Astrocyte (in vitro differentiated cells and primary cell): ENCODE data around the gene SUCNR1. TPM values are rescaled to one million over a fixed set of nuclear protein-coding genes. Genes with fewer than 3 reads are reported as not detected.
"Not testable (repeated sequence)": the region's sequence is repeated elsewhere in the genome, so short reads cannot be mapped to it uniquely, and the experiment has no call there.

ENCODE experiments used
- DNase-seq: peaks from one replicate; pipeline ENCODE4 v3.0.0-alpha.2; 2010; ENCODE audit warnings: low read depth
- FAIRE-seq: peaks from 2 replicates; lab custom pipeline; 2011; peaks lifted over from hg19 to GRCh38; lab: Jason Lieb, UNC
- H2AFZ ChIP-seq: 2 replicates; pipeline ENCODE4 v1.6.0; 2012; ENCODE audit warnings: low read depth, low read length, inconsistent platforms
- H3K27ac ChIP-seq: 2 replicates; pipeline ENCODE4 v1.5.1; 2011; ENCODE audit warnings: low read depth, low read length, inconsistent platforms
- H3K27me3 ChIP-seq: 2 replicates; pipeline ENCODE4 v1.6.0; 2011; ENCODE audit warnings: low read length, inconsistent platforms; ENCODE audit not compliant: insufficient read depth
- H3K36me3 ChIP-seq: 2 replicates; pipeline ENCODE4 v1.5.1; 2011; ENCODE audit warnings: low read length, inconsistent platforms; ENCODE audit not compliant: insufficient read depth
- H3K4me1 ChIP-seq: 2 replicates; pipeline ENCODE4 v1.5.1; 2011; ENCODE audit warnings: low read length, inconsistent platforms; ENCODE audit not compliant: insufficient read depth
- H3K4me2 ChIP-seq: 2 replicates; pipeline ENCODE4 v1.6.0; 2012; ENCODE audit warnings: low read length, inconsistent platforms
- H3K4me3 ChIP-seq: 2 replicates; pipeline ENCODE4 v1.5.1; 2011; ENCODE audit warnings: low read depth, mild to moderate bottlenecking, low read length, inconsistent platforms; ENCODE audit not compliant: insufficient read depth
- H3K79me2 ChIP-seq: 2 replicates; pipeline ENCODE4 v1.6.0; 2012; ENCODE audit warnings: mild to moderate bottlenecking, low read length, inconsistent platforms; ENCODE audit not compliant: insufficient read depth
- H3K9ac ChIP-seq: 2 replicates; pipeline ENCODE4 v1.6.0; 2012; ENCODE audit warnings: mild to moderate bottlenecking, low read length, inconsistent platforms
- H3K9me3 ChIP-seq: 2 replicates; pipeline ENCODE4 v1.5.1; 2012; ENCODE audit warnings: low read depth, mild to moderate bottlenecking, low read length, inconsistent platforms; ENCODE audit not compliant: insufficient read depth
- H4K20me1 ChIP-seq: 2 replicates; pipeline ENCODE4 v1.6.0; 2012; ENCODE audit warnings: low read length, inconsistent platforms; ENCODE audit not compliant: insufficient read depth
- H3K27ac Mint-ChIP-seq: one replicate; pipeline ENCODE4 v1.8.0; 2021; ENCODE audit warnings: mild to moderate bottlenecking, mixed read lengths; ENCODE audit not compliant: unreplicated experiment
- H3K27me3 Mint-ChIP-seq: one replicate; pipeline ENCODE4 v1.8.0; 2021; ENCODE audit warnings: low read depth, mixed read lengths; ENCODE audit not compliant: unreplicated experiment
- H3K36me3 Mint-ChIP-seq: one replicate; pipeline ENCODE4 v1.8.0; 2021; ENCODE audit warnings: low read depth, mixed read lengths; ENCODE audit not compliant: unreplicated experiment
- H3K4me1 Mint-ChIP-seq: one replicate; pipeline ENCODE4 v1.8.0; 2021; ENCODE audit warnings: low read depth, mixed read lengths; ENCODE audit not compliant: unreplicated experiment
- H3K4me3 Mint-ChIP-seq: one replicate; pipeline ENCODE4 v1.8.0; 2021; ENCODE audit warnings: mild to moderate bottlenecking, moderate library complexity, mixed read lengths; ENCODE audit not compliant: unreplicated experiment
- H3K9me3 Mint-ChIP-seq: one replicate; pipeline ENCODE4 v1.8.0; 2021; ENCODE audit warnings: mild to moderate bottlenecking, mixed read lengths; ENCODE audit not compliant: unreplicated experiment
- CTCF ChIP-seq: IDR thresholded peaks from 2 replicates; pipeline ENCODE4 v1.5.1; 2011; ENCODE audit warnings: low read depth, mild to moderate bottlenecking, inconsistent platforms, low read length, moderate library complexity; ENCODE audit not compliant: insufficient read depth
- EZH2 ChIP-seq: IDR thresholded peaks from 2 replicates; pipeline ENCODE4 v1.6.1; 2012; ENCODE audit warnings: mild to moderate bottlenecking, low read length, inconsistent platforms; ENCODE audit not compliant: insufficient read depth
- total RNA-seq: library from RNA; stranded (reverse); gene quantifications from 2 replicates; pipeline ENCODE4 v1.2.1, GENCODE V29; 2021

SUCNR1 gene
- total RNA-seq, 1 donor from 2014 or later, result not detected

GRCh38 chr3:151895478-151896241 lies 22.2 kb downstream of the SUCNR1 start:
- H3K36me3 ChIP-seq, result no peaks in the 10 kb centered on the region
- Mint-ChIP-seq H3K36me3 (peaks cover 2% of the 10 kb centered on the region), H3K4me3 (no peak overlapping the region), H3K4me1 (peaks cover 10% of the 10 kb centered on the region), H3K27me3 (no peaks in the 10 kb centered on the region), H3K27ac (no peak overlapping the region), H3K9me3 (no peaks in the 10 kb centered on the region)
- H3K27me3 ChIP-seq, result no peaks in the 10 kb centered on the region
- H3K4me3 ChIP-seq, result no peak overlapping the region
- no peak for DNase-seq
- no peaks in the 10 kb centered on the region for H3K79me2 ChIP-seq
- no peaks in the 10 kb centered on the region for H4K20me1 ChIP-seq
- no peaks in the 10 kb centered on the region for H3K9me3 ChIP-seq
- H3K27ac ChIP-seq, result no peak overlapping the region
- H3K4me1 ChIP-seq, result peaks cover 6% of the 10 kb centered on the region
- TF ChIP-seq EZH2 (no peak), CTCF (no peak)
- H3K4me2 ChIP-seq, result no peak overlapping the region
- FAIRE-seq, result no peak
- H2AFZ ChIP-seq, result no peak overlapping the region
- no peak overlapping the region for H3K9ac ChIP-seq

DNA sequence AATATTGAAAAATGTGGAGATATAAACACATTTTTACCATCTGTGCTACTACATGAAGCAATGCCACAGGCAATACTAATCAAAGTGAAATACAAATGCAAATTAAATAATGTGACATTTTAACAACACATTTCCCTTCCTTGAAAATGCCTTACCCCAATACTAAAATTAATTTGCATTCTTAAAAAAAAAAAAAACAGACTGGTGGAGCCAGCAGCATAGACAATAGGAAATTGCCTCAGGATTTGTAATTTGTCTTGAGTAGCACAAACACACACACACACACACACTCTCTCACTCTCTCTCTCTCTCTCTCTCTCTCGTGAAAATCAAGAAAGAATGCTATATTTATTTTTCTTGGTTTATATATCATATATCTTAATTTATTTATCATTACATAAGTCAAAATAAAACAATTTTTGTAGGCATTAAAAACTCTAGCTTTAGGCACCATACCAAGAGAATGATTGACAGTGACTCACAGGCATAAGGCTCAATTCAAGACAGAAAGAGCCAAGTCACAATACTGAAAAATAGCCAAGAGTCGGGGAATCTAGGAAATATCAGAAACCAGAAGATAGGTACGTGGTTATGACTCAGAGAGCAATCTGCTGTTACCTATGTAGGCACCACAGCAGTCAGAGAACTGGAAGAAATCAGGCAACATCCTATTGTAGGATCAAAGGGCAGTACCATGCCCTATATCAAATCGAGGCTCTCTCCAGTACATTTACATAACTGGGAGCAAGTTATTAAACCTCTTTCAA lies 23.0 kb downstream of the SUCNR1 start:
- H2AFZ ChIP-seq, result no peak overlapping the region
- peaks cover 14% of the 10 kb centered on the region for H3K4me1 ChIP-seq
- no peak overlapping the region for H3K4me2 ChIP-seq
- H3K27ac ChIP-seq, result no peak overlapping the region
- no peak for TF ChIP-seq CTCF
- no peak for TF ChIP-seq EZH2
- Mint-ChIP-seq H3K9me3 (no peaks in the 10 kb centered on the region), H3K27ac (no peak overlapping the region), H3K4me3 (no peak overlapping the region), H3K27me3 (no peaks in the 10 kb centered on the region), H3K36me3 (peaks cover 2% of the 10 kb centered on the region), H3K4me1 (peaks cover 17% of the 10 kb centered on the region)
- H3K9ac ChIP-seq, result no peak overlapping the region
- H3K79me2 ChIP-seq, result no peaks in the 10 kb centered on the region
- peak; percentile 57 for DNase-seq
- no peaks in the 10 kb centered on the region for H4K20me1 ChIP-seq
- no peaks in the 10 kb centered on the region for H3K27me3 ChIP-seq
- FAIRE-seq, result no peak
- no peaks in the 10 kb centered on the region for H3K36me3 ChIP-seq
- no peak overlapping the region for H3K4me3 ChIP-seq
- no peaks in the 10 kb centered on the region for H3K9me3 ChIP-seq

- H3K4me3 Mint-ChIP-seq, H3K36me3 Mint-ChIP-seq, H3K27me3 ChIP-seq, H3K9me3 ChIP-seq, DNase-seq, H3K27ac ChIP-seq, H3K9ac ChIP-seq, H3K79me2 ChIP-seq, H3K27ac Mint-ChIP-seq, H4K20me1 ChIP-seq, H3K4me2 ChIP-seq, H3K36me3 ChIP-seq, H3K9me3 Mint-ChIP-seq, H3K27me3 Mint-ChIP-seq, H3K4me3 ChIP-seq, H2AFZ ChIP-seq: not testable (repeated sequence)
- peak; percentile 68 for FAIRE-seq
- H3K4me1 ChIP-seq, result peaks cover 27% of the 10 kb centered on the region
- peaks cover 29% of the 10 kb centered on the region for H3K4me1 Mint-ChIP-seq
These were observed 24.7 kb downstream of the SUCNR1 start for GRCh38 chr3:151898121-151898520.

- peaks cover 34% of the 10 kb centered on the region for H3K4me1 Mint-ChIP-seq
These were observed 25.3 kb downstream of the SUCNR1 start for GRCh38 chr3:151898564-151899261.

More at GRCh38 chr3:151898564-151899261, 25.3 kb downstream of the SUCNR1 start:
- not testable (repeated sequence) for H3K9me3 ChIP-seq, H3K27ac ChIP-seq, H3K36me3 ChIP-seq, H3K4me3 ChIP-seq, DNase-seq, H3K27ac Mint-ChIP-seq, H3K4me3 Mint-ChIP-seq, H3K9me3 Mint-ChIP-seq, H3K4me2 ChIP-seq, H3K79me2 ChIP-seq, H4K20me1 ChIP-seq, H3K27me3 ChIP-seq, H3K36me3 Mint-ChIP-seq, H3K27me3 Mint-ChIP-seq, H2AFZ ChIP-seq, FAIRE-seq, H3K9ac ChIP-seq
- peaks cover 33% of the 10 kb centered on the region for H3K4me1 ChIP-seq
